Measurements from ENCODE around the gene INF2. TPM values are rescaled to one million over a fixed set of nuclear protein-coding genes. Genes with fewer than 3 reads are reported as not detected.

The INF2 gene
- total RNA-seq, 1 donor from 2014 or later = 130 TPM

DNA sequence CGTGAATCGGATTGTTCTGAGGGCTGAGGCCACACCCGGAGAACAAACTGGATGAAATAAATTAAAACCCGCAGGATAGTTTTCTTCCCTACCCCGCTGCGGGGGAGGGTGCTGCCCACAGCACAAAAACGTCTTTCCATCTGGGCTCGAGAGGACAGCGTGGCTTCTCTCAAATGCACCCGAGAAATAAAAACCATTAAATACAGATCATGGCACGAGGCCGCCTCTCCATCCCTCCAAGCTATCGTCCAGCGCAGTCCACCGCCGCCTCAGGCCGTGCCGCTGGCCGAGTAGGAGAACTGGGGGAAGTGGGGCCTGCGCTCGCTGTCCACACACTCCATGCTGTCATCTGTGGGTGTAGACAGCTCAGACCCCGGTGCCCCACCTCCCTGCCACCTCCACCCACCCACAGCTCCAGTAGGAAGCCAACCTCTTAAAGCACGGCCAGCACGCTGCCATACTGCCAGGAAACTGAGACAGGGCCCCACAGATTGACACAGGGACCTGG, 80.7 kb downstream of the INF2 start:
- H3K4me1 Mint-ChIP-seq (ENCODE audit: unreplicated experiment) = peaks cover 13% of the 10 kb centered on the region
- H3K4me3 Mint-ChIP-seq (ENCODE audit: unreplicated experiment) = no peak overlapping the region
- peaks cover 32% of the 10 kb centered on the region for H3K36me3 Mint-ChIP-seq (ENCODE audit: unreplicated experiment)
- no peaks in the 10 kb centered on the region for H3K27me3 Mint-ChIP-seq (ENCODE audit: unreplicated experiment)
- H3K27ac Mint-ChIP-seq (ENCODE audit: unreplicated experiment) = peak overlapping the region; percentile 14
- no peaks in the 10 kb centered on the region for H3K9me3 Mint-ChIP-seq (ENCODE audit: unreplicated experiment)
- TF ChIP-seq, protein P1, sequence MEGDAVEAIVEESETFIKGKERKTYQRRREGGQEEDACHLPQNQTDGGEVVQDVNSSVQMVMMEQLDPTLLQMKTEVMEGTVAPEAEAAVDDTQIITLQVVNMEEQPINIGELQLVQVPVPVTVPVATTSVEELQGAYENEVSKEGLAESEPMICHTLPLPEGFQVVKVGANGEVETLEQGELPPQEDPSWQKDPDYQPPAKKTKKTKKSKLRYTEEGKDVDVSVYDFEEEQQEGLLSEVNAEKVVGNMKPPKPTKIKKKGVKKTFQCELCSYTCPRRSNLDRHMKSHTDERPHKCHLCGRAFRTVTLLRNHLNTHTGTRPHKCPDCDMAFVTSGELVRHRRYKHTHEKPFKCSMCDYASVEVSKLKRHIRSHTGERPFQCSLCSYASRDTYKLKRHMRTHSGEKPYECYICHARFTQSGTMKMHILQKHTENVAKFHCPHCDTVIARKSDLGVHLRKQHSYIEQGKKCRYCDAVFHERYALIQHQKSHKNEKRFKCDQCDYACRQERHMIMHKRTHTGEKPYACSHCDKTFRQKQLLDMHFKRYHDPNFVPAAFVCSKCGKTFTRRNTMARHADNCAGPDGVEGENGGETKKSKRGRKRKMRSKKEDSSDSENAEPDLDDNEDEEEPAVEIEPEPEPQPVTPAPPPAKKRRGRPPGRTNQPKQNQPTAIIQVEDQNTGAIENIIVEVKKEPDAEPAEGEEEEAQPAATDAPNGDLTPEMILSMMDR (IDR thresholded peaks at IDR 0.05) = no peak
- DNase-seq (ENCODE audit: extremely low spot score, unreplicated experiment) = no peak

DNA sequence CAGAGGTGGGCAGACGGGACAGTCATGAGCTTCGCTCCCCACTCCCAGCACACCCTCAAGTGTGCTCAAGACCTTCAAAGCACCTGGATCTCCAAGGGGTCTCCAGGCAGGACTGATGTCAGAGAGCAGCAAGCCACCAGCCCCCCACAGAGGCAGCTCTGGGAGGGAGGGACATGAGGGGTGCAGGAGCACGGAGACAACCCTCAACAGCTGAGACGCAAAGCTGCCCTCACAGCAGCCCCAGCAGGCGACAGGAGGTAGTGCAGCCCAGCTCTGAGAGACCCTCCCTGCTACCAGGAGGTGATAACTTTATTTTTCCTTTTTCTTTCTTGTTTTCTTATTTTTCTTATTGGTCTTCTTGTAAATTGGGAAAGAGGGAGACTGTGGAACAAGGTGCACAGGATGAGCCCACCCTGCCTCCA, 81.4 kb downstream of the INF2 start:
- Mint-ChIP-seq H3K4me1 (ENCODE audit: unreplicated experiment) (peaks cover 13% of the 10 kb centered on the region), H3K4me3 (ENCODE audit: unreplicated experiment) (no peak overlapping the region), H3K27ac (ENCODE audit: unreplicated experiment) (peak overlapping the region; percentile 38), H3K27me3 (ENCODE audit: unreplicated experiment) (no peaks in the 10 kb centered on the region), H3K9me3 (ENCODE audit: unreplicated experiment) (no peaks in the 10 kb centered on the region), H3K36me3 (ENCODE audit: unreplicated experiment) (peaks cover 32% of the 10 kb centered on the region)
- DNase-seq (ENCODE audit: extremely low spot score, unreplicated experiment) = no peak
- TF ChIP-seq, protein P1 (IDR thresholded peaks at IDR 0.05) = peak; percentile 51

DNA sequence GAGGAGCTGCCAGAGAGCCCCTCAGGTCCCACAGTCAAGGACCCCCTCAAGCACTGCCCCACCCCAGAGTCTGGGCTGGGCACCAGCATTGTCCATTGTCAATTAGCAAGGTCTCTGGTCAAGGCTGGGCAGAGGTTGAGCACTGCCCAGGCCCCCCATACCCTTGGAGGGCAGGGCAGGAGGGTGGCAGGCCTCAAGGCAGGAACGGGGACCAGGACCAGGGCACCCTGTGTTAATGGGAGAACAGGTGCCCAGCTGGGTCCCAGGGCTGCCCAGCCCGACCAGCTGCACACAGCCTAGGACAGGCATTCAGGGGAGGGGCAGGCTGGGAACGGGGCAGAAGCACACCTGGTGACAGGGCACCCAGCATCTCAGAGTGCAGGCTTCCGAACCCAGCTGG, 82.0 kb downstream of the INF2 start:
- H3K4me1 Mint-ChIP-seq (ENCODE audit: unreplicated experiment) = peaks cover 13% of the 10 kb centered on the region
- no peaks in the 10 kb centered on the region for H3K9me3 Mint-ChIP-seq (ENCODE audit: unreplicated experiment)
- no peak overlapping the region for H3K4me3 Mint-ChIP-seq (ENCODE audit: unreplicated experiment)
- H3K27me3 Mint-ChIP-seq (ENCODE audit: unreplicated experiment) = no peaks in the 10 kb centered on the region
- DNase-seq (ENCODE audit: extremely low spot score, unreplicated experiment) = no peak
- TF ChIP-seq, protein P1 (IDR thresholded peaks at IDR 0.05) = no peak
- H3K36me3 Mint-ChIP-seq (ENCODE audit: unreplicated experiment) = peaks cover 32% of the 10 kb centered on the region
- H3K27ac Mint-ChIP-seq (ENCODE audit: unreplicated experiment) = no peak overlapping the region

Small RNAs within 50 kb of the gene (microRNA-seq; reads per million reads assigned to microRNA genes)
- not detected for gene MIR4710 (ENCODE audit: unreplicated experiment)

Other genes with a start within 250 kb of the INF2 start
- gene C14orf180, start 109.9 kb upstream of the INF2 start, total RNA-seq = not detected in 2 replicates
- not detected in 2 replicates for gene TMEM179, start 84.8 kb upstream of the INF2 start, total RNA-seq
- 3.7 and 4.5 TPM in 2 replicates for gene ADSS1, start 34.6 kb downstream of the INF2 start, total RNA-seq
- 50.1 and 52.3 TPM in 2 replicates for gene SIVA1, start 63.5 kb downstream of the INF2 start, total RNA-seq
- 157 and 160 TPM in 2 replicates for gene AKT1, start 106.1 kb downstream of the INF2 start, total RNA-seq
- gene ZBTB42, start 111.5 kb downstream of the INF2 start, total RNA-seq = 2.7 and 3.1 TPM in 2 replicates
- 26.4 and 26.5 TPM in 2 replicates for gene CEP170B, start 175.7 kb downstream of the INF2 start, total RNA-seq
- gene PLD4, start 235.3 kb downstream of the INF2 start, total RNA-seq = 0.05 and 0.18 TPM in 2 replicates

All from osteocyte (in vitro differentiated cells).